Measurements from ENCODE around the gene TMEM245.

The TMEM245 gene

DNA sequence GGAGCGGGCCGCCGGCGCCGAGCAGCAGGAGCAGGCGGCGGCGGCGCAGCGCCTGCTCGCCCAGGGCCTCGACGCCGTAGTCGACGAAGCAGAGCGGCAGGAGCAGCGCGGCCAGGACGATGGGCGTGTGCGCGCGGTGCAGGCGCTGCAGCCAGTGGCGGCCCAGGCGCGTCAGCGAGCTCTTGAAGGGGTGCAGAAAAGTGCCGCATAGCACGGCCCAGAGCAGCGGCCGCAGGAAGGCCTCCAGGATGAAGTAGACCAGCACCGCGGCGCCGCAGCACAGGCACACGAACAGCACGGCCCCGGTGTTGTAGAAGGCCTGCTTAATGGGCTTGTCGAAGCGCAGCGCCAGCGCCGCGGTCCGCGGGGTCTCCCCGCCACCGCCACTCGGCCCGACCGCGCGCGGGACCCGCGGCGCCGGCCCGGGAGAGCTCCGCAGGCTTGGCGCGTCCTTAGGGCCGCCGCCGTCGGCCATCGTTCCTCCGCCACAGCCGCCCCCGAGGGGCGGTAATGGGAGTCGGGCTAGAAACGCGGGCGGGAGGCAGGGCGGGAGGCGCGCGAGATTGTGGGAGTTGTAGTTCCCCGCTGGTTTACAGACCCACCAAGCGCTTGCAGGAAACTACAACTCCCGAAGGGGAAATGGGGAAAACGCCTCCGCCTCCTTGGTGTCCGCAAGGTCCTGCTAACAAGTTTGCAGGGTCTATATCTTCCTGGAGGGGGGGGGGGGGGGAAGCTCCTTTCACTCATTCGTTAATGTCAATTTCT lies at the start of gene TMEM245:
Gene TMEM245, minus strand, starts transcription at position 509 of the 765 bp plus-strand sequence. Its CDS starts 34 bp downstream, at position 475.
- DNase-seq (ENCODE audit: low read depth) = peak; percentile 98

DNA sequence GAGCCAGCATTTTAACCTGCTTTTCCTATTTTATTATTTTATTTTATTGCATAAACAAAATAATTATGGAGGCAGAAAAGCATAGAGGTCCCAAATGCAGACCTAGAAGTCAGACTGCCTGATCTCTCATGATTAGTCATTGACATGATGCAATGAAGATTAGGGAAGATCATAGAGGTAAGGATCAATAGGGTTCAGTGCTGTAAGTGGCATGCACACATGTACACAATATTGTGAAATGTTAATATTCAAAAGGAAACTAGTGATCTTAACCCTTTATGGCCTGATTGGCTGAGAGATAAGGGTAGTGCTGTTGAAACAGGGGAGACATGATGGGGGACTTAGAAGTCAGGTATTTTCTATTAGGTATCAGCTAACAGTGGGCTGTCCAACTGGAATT lies 48.4 kb upstream of the TMEM245 start:
- no peak for DNase-seq (ENCODE audit: low read depth)

DNA sequence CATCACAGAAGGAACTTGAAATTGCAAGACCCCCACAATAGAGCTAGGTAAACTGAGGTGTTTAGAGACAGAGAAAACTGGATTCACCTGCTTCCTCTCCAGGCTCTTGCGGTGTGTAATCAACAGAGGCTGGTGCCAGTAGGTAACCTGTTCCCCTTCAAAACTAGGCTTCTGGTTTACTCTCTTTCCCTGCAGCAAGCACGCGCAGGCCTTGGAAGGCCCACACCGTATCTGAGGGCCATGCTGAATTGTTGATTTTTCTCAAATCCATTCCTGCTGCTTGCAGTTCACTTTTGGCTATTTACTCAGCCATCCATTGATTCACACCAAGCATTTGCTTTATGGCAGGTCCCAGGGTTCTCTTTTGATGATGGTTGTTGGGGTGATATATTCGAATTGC lies 48.0 kb upstream of the TMEM245 start:
- DNase-seq (ENCODE audit: low read depth) = no peak

DNA sequence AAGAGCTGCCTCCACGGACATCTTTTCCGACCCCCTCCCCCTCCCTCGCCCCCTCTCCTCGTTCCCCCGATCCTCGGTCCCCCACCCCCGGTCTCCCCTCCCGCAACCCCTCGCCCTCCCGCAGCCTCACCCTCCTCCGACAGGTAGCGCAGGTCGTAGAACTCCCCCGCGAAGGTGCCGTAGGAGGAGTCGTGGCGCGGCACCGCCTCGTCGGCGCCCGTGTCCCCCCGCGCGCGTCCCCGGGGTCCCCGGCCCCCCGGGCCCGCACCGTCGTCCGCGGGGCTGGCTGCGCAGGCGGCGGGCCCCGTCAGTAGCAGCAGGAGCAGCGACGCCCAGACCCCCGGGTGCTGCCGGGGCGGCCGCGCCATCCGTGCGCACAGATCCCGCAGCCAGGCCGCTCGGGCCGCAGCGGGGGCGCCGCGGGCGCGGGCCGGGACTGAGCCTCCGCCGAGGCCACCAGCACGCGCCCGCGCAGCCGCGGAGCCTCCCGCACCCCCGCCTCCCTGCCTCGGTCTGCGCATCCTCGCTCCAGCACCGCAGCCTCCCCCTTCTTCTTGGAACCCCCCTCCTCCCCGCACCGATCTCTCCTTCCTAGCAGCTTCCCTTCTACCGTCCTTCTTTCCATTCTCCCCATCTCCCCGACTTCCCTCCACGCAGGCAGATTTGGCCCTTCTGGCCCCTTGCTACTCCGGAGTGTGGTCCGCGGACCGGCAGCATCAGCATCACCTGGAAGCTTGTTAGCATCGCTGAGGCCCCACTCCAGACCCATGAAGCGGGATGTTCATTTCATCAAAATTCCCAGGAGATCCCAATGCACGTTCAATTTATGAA lies 47.2 kb upstream of the TMEM245 start, which contains the start of gene FRRS1L:
Gene FRRS1L, minus strand, starts transcription at position 479 of the 831 bp plus-strand sequence. Its CDS starts 111 bp downstream, at position 368.
- DNase-seq (ENCODE audit: low read depth) = no peak

DNA sequence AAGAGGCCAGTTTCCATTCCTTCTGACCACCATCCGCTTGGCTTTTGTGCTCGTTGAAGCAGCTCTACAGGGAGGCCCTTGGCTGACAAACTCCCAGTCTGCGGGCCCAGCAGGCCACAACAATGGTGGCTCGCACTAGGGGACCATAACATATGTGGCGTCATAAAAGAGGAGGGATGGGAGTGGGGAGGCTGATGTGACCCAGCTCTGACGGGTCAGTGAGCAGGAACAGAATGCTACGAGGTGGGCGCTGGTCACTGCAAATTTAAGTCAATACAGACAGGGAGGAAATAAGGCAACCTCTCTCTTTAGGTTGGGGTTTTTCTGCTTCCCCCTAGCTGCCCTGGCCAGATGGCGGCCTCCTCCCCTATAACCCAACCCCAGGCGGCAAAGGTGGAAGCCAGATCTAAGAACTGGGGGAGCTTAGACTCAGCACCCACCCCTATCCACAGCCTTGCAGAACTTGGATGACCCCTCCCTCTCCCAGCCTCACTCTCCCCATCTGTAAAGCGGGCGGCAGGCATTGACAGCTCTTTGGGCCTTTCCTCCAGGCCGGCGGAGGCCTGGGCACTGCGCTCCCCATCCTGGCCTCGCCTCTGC lies 46.5 kb upstream of the TMEM245 start:
- DNase-seq (ENCODE audit: low read depth) = no peak

DNA sequence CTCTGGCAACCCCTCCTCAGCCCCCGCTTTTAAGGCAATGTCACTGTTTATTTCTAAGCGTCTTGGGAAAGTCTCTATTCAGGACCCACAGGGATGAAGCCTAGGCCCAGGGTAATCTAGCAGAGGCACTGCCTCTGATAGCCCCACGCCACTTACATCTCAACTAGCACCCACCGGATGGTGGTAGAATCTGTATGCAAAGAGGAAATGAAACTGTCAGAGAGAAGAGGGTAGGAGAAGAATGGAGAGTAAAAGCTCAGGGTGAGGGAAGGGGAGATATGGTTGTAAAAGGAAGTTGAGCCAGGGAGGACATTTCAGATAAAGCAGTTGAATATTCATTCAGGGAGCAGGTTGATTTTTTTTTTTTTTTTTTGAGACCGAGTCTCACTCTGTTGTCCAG lies 44.3 kb upstream of the TMEM245 start:
- no peak for DNase-seq (ENCODE audit: low read depth)

DNA sequence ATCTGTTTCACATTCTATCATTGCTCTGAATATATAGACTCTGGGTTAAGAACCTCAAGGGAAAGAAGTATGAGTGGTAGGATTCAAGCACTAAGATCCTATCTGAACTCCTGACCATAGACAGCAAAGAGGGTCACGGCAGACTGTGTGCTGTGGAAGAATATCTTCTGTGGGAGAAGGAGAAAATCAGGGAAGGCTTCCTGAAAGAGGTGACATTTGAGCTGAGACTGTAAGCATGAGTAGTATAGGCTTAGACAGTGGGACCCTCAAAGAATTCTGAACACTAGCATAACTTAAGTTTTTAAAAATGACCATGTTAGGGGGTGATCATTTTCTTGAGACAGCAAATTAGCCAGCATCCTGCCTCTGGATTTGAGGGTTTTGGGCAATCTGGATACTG lies 43.4 kb upstream of the TMEM245 start:
- DNase-seq (ENCODE audit: low read depth) = no peak

DNA sequence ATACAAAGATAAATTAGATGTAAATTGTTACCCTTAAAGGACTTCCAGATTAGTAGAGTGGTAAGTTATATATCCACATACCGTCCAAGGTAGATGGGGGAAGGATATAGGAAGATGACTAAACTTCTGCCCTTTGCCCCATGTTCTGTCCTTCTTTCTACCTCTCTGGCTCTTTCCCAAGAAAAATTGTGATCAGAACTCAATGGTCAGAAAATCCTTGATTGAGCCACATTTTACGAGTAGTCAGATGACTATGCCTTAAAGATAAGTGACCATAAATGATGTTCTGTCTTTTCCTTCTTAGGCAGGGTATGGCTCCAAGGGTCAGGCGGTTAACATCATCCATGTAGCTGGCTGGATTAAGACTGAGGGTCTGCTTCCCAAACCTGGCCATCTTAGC lies 42.9 kb upstream of the TMEM245 start:
- DNase-seq (ENCODE audit: low read depth) = no peak

DNA sequence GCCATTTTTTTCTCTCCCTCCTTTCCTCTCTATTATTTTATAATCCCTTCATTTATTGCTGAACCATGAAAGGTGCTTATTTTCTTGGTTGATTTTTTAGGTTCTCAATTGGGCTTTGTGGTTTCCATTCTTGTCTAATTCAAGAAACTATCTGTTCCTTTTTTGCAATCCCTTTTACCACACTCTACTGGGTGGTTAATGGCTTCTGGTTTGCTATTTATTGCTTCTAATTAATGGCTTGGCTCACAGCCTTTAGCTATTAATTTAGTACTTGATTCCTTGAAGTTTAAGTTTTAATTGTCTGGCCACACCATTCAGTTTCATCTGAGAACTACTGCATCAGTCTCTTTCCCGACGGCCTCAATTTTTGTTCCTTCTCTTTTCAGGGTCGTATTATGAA lies 41.7 kb upstream of the TMEM245 start:
- DNase-seq (ENCODE audit: low read depth) = no peak

DNA sequence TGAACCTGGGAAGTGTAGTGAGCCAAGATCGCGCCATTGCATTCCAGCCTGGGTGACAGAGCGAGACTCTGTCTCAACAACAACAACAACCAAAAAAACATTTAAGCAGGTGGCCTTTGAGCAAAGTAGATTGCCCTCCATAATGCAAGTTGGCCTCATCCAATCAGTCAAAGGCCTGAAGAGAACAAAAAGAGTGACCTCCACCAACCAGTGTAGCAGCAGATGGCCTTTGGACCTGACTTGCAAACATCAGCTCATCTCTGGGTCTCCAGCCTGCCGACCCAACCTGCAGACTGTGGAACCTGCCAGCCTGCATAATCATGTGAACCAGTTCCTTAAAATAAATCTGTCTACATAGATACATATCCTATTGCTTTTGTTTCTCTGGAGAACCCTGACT lies 39.8 kb upstream of the TMEM245 start:
- DNase-seq (ENCODE audit: low read depth) = no peak

DNA sequence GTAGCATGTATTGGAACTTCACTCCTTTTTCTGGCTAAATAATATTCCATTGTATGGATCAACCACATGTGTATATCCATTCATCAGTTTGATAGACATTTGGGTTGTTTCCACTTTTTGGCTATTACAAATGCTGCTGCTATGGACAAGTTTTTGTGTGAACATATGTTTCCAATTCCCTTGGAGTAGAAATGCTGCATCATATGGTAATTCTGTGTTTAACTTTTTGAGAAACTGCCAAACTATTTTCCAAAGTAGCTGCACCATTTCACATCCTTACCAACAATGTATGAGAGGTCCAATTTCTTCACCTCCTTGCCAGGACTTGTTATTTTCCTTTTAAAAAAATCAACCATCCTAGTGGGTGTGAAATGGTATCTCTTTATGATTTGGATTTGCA lies 38.9 kb upstream of the TMEM245 start:
- no peak for DNase-seq (ENCODE audit: low read depth)

DNA sequence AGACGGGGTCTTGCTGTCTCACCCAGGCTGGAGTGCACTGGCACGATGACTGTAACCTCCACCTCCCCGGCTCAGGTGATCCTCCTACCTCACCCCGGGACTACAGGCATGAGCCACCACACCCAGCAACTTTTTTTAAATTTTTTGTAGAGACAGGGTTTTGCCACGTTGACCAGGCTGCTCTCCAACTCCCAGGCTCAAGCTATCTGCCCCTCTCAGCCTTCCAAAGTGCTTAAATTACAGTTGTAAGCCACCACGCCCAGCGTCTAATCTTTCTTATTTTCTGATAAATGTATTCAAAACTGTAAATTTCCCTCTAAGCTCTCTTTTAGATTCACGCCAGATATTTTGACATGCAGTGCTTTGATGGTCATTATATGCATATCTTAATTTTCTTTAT lies 37.0 kb upstream of the TMEM245 start:
- no peak for DNase-seq (ENCODE audit: low read depth)

DNA sequence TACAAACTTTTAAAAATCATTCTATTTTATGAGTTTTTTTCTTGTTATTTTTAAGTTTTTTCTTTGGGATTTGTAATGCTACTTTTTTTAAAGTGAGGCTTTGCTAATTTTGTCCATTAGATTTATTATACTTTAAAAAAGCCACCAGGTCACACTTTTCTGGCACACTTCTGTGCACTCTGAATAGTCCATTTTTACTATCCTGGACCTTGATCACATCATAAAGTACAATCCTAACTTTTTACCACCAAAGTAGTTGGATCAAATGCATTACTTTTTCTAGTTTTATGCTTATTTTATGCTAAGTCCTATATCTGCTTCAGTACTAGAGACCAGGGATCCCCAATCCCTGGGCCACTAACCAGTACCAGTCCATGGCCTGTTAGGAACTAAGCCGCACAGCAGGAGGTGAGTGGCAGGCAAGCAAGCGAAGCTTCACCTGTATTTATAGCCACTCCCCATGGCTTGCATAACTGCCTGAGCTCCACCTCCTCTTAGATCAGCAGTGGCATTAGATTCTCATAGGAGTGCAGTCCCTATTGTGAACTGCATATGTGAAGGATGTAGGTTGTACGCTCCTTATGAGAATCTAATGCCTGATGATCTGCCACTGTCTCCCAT lies 31.3 kb upstream of the TMEM245 start:
- no peak for DNase-seq (ENCODE audit: low read depth)

DNA sequence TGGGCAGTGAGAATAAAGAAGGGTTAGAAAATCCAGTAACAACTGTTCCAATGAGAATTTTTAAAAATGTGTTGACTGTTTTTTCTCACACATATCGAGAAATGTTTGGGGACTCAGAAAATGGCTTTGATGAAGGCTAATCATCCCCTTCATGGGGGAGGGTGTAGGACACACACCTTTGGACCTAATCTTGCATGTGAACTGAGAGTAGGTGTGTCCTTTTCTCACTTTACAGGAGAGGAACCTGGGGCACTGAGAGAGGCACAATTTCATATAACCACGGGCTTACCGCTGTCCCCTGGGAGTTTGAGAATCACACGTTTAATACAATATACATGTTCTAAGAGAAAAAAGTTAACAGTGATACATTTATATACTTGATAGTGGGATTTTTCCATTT lies 30.0 kb upstream of the TMEM245 start:
- no peak for DNase-seq (ENCODE audit: low read depth)

DNA sequence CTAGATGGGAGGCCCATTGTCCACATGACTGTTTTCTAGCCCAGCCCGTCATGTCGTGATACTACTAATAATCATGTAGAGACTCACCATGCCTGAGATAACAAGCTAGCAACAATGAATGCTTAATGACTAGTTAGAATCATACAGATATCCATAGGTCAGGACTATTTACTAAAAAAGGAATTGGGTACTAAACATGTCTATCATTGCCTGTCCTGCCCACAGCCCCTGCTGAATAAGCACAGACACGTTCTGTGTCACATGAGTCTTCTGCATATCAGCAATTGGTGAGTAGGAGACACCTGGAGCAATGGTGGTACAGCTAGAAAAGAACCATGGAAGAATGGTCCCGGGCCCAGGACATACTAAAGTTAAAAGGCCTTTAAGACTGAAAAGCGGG lies 29.3 kb upstream of the TMEM245 start:
- DNase-seq (ENCODE audit: low read depth) = no peak

DNA sequence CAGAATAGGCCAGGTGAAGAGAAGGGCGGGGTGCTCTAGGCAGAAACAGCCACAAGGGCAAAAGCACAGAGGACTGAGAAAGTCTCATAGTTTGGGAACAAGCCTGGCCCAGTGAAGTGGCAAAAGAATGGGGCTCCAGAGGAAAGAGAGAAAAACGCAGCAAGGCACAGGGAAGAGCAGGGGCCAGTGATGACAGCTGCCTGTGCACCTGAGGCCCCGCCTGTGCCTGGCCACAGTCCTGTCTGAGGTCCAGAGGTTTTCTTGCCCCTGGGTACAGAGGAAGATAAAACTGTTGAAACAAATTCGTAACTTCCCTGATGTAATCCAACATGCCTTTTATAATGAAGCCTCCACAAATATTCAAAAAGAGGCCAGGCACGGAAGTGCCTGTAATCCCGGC lies 25.3 kb upstream of the TMEM245 start:
- DNase-seq (ENCODE audit: low read depth) = no peak

DNA sequence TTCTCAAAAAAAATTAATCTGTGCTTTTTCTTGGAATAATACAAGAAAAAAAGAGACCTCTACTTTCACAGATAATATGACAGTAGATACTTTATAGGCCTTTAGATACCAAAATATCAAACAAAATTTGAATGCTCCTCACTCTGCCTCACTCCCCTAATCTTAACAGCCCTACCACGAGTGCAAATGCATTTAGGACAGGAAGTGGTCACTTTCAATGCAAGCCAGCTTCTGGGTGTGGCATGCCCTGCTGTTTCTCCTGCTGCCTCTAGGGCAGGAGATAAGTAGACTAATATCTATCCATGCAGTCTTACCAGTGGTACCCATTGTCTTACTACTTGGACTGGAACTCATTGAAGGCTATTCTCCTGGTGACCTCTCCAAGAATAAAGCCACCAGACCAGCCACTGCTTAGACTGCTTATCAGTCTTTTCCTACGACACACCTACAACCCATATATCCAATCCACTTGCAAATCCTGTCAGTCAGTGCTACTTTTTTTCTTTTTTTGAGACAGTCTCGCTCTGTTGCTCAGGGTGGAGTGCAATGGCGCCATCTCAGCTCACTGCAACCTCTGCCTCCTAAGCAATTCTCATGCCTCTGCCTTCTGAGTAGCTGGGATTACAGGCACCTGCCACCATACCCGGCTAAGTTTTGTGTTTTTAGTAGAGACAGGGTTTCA lies 24.3 kb upstream of the TMEM245 start:
- no peak for DNase-seq (ENCODE audit: low read depth)

DNA sequence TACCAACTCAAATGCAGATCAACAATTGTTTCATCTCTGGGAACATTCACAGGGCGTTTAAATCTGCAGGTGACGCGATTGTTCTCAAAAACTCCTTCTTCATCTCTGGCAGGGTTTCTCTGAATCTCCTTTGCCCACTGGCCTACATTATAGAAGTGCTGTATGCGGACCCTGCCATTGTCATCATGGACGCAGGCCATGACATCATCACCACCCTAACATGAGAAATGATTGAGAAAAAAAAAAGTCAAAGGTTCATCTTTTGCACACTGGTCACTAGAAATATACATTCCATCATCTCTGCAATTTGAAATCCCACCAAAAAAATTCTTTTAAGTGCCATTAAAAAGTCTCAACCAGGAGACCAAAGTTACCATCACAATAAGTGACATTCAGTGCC lies 21.6 kb upstream of the TMEM245 start:
- DNase-seq (ENCODE audit: low read depth) = no peak

DNA sequence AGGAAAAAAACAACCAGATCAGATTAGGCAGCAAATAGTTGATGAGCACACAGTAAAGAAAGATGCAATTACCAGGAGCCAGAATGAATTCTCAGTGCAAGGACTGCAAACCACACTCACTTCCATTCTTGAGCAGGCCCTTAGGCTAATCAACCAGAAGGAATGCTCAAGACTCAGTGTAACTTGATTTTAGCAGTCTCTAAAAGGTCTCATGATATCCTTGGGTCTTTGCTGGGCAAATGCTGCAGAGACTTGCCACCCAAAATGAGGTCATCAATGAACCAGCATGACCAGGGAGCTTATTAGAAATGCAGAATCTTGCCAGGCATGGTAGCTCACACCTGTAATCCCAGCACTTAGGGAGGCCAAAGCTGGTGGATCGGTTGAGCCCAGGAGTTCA lies 20.1 kb upstream of the TMEM245 start:
- no peak for DNase-seq (ENCODE audit: low read depth)

DNA sequence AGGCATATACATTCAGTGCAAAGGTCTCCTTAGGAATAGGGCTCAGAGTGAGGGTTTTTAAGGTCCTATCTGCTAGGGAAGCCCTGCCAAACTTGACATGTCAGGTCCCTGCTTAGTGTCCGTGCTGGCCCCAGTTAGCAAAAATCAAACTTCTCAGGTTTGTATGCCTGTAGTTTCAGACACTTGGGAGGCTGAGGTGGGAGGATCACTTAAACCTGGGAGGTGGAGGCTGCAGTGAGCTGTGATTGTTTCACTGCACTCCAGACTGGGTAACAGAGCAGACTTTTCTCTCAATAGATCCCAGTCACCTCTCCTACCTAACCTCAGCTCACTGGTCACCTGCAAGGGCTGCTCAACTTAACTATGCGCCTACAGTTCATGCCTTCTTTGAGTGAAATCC lies 18.7 kb upstream of the TMEM245 start:
- DNase-seq (ENCODE audit: low read depth) = no peak

DNA sequence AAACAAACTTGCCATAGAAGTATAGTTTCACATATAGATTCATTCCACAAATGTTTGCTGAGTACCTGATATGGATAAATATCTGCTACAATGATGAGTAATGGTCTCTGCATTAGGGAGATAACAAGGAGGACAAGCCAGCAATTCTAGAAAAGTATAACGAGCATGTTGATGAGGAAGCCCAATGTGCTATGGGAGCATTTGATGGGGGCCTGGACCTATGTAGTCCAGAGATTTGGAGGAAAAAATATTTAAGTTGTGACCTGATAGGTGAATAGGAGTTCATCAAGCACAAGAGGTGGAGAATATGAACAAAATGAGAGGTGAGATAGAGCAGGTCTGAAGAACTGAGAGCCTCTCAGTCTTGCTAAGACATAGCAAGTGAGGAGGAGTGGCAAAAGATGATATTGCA lies 14.4 kb upstream of the TMEM245 start:
- DNase-seq (ENCODE audit: low read depth) = no peak

DNA sequence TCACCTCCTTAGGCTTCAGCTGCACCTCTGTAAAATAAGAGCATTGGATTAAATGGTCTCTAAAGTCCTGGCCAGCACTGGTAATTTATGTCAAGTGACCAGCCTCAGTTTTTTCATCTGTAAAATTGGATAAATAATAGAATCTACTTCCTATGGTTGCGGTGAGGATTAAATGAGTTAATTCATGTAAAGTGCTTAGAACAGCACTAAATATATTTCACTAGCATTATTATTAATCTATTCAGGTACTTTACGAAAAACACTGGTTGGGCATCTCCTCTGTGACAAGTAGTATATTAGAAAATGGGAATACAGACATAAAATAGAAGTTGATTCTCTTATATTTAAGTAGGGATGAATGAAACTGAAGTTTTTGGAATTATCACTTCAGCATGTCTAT lies 13.8 kb upstream of the TMEM245 start:
- DNase-seq (ENCODE audit: low read depth) = no peak

All from GM04504 (cell line).